ENCODE results near the gene COPZ2. TPM values are rescaled to one million over a fixed set of nuclear protein-coding genes. Genes with fewer than 3 reads are reported as not detected.

The COPZ2 gene
- total RNA-seq, 1 donor from 2014 or later = 34.4 TPM

- intact Hi-C loops (cut with DNase I) = no loop called here
- Histone ChIP-seq H3K27ac (peak overlapping the region; percentile 3), H3K36me3 (peaks cover 0 to 60% of the 10 kb centered on the region in 2 donors)
These were observed 29.1 kb upstream of the COPZ2 start for GRCh38 chr17:48066656-48067055.

DNA sequence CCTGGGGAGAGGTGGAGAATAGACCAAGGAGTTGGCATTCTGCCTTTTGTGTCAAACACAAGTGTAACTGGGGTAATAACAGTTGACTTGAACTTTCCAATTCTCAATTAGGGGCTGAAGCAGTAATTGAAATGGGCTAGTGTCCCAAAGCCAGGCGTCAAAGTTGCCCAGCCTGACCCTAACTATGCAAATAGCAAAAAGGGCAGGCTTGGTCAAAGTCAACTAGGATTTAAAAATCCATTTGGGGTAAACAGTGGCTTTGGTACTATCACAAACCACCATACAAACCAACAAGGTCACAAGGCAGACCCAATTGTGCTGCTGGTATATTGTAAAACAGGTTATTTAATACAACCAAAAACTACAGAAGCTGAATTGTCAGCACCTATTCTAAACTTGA lies 28.6 kb upstream of the COPZ2 start:
- DNase-seq (ENCODE audit: extremely low spot score in 2 of 2) = no peak
- TF ChIP-seq CTCF (IDR thresholded peaks at IDR 0.05) = no peak
- no peak for TF ChIP-seq POLR2AphosphoS5 (IDR thresholded peaks at IDR 0.05; ENCODE audit: insufficient read depth in 1 of 2, low read depth in 1 of 2)
- no peak for TF ChIP-seq POLR2A (IDR thresholded peaks at IDR 0.05)
- no peak overlapping the region for H3K4me3 ChIP-seq
- H3K4me1 ChIP-seq = peaks cover 28% of the 10 kb centered on the region
- intact Hi-C loops (cut with DNase I) = no loop called here
- H3K9me3 ChIP-seq = no peaks in the 10 kb centered on the region
- peak overlapping the region; percentile 3 for H3K27ac ChIP-seq
- H3K27me3 ChIP-seq = no peaks in the 10 kb centered on the region
- H3K36me3 ChIP-seq = peaks cover 0 to 58% of the 10 kb centered on the region in 2 donors

More at GRCh38 chr17:48066656-48067055, 29.1 kb upstream of the COPZ2 start:
- DNase-seq (ENCODE audit: extremely low spot score in 2 of 2) = no peak
- Histone ChIP-seq H3K9me3 (no peaks in the 10 kb centered on the region), H3K4me3 (no peak overlapping the region), H3K27me3 (no peaks in the 10 kb centered on the region), H3K4me1 (peaks cover 28% of the 10 kb centered on the region)
- TF ChIP-seq POLR2AphosphoS5 (IDR thresholded peaks at IDR 0.05; ENCODE audit: insufficient read depth in 1 of 2, low read depth in 1 of 2) = no peak
- TF ChIP-seq CTCF (IDR thresholded peaks at IDR 0.05) = no peak
- no peak for TF ChIP-seq POLR2A (IDR thresholded peaks at IDR 0.05)

- TF ChIP-seq POLR2AphosphoS5 (IDR thresholded peaks at IDR 0.05; ENCODE audit: insufficient read depth in 1 of 2, low read depth in 1 of 2) = no peak
- no peak for TF ChIP-seq CTCF (IDR thresholded peaks at IDR 0.05)
- H3K36me3 ChIP-seq = peaks cover 3 to 60% of the 10 kb centered on the region in 2 donors
- H3K9me3 ChIP-seq = no peaks in the 10 kb centered on the region
- no peaks in the 10 kb centered on the region for H3K27me3 ChIP-seq
- peaks cover 28% of the 10 kb centered on the region for H3K4me1 ChIP-seq
- no peak overlapping the region for H3K27ac ChIP-seq
- no peak overlapping the region for H3K4me3 ChIP-seq
- intact Hi-C loops (cut with DNase I) = no loop called here
- no peak for DNase-seq (ENCODE audit: extremely low spot score in 2 of 2)
These were observed 27.0 kb upstream of the COPZ2 start for GRCh38 chr17:48064638-48065037.

GRCh38 chr17:48062273-48062672 lies 24.7 kb upstream of the COPZ2 start:
- no peak overlapping the region for H3K4me3 ChIP-seq
- H3K4me1 ChIP-seq = peaks cover 21% of the 10 kb centered on the region
- no peaks in the 10 kb centered on the region for H3K9me3 ChIP-seq
- DNase-seq (ENCODE audit: extremely low spot score in 2 of 2) = no peak
- intact Hi-C loops (cut with DNase I) = no loop called here
- H3K27me3 ChIP-seq = no peaks in the 10 kb centered on the region
- H3K36me3 ChIP-seq = peaks cover 7 to 71% of the 10 kb centered on the region in 2 donors
- no peak for TF ChIP-seq POLR2A (IDR thresholded peaks at IDR 0.05)
- TF ChIP-seq CTCF (IDR thresholded peaks at IDR 0.05) = no peak
- no peak for TF ChIP-seq POLR2AphosphoS5 (IDR thresholded peaks at IDR 0.05; ENCODE audit: insufficient read depth in 1 of 2, low read depth in 1 of 2)
- H3K27ac ChIP-seq = no peak overlapping the region

DNA sequence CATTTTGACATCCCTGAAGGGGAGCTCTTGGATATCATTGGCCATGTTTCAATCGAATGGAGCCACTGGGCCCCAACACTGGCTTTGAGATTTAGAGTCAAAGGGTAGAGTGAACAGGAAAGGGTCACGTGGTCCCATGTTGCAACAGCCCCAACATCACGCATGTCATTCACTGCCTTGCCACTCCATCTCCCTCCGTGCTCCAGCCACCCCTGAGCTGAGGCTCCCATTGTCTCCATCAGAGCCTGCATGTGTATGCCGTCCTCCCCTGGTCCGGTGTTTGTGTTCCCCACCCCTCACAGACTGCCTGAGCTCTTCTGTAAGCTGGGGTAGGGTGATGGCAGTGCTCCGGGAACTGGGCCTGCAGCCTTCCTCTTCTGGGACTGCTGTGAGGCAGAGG lies 22.7 kb upstream of the COPZ2 start:
- no peak for TF ChIP-seq POLR2AphosphoS5 (IDR thresholded peaks at IDR 0.05; ENCODE audit: insufficient read depth in 1 of 2, low read depth in 1 of 2)
- no peak for TF ChIP-seq POLR2A (IDR thresholded peaks at IDR 0.05)
- no peak for TF ChIP-seq CTCF (IDR thresholded peaks at IDR 0.05)
- no peak for DNase-seq (ENCODE audit: extremely low spot score in 2 of 2)
- intact Hi-C loops (cut with DNase I) = no loop called here
- H3K4me1 ChIP-seq = peaks cover 26% of the 10 kb centered on the region
- no peaks in the 10 kb centered on the region for H3K9me3 ChIP-seq
- H3K27ac ChIP-seq = peak overlapping the region; percentile 44
- no peaks in the 10 kb centered on the region for H3K27me3 ChIP-seq
- H3K4me3 ChIP-seq = no peak overlapping the region
- peaks cover 8 to 83% of the 10 kb centered on the region in 2 donors for H3K36me3 ChIP-seq
